ENCODE measurements around the gene C1QTNF4.

Gene C1QTNF4

GRCh38 chr11:47539681-47540039 lies 54.6 kb downstream of the C1QTNF4 start:
- Histone ChIP-seq H3K4me3 (ENCODE audit: low read depth, low read length) (no peak overlapping the region), H3K4me1 (ENCODE audit: control insufficient read depth, insufficient read depth, low read length) (peaks cover 19% of the 10 kb centered on the region), H3K9me3 (ENCODE audit: control insufficient read depth, insufficient read depth, low read length) (no peaks in the 10 kb centered on the region), H3K27me3 (ENCODE audit: control insufficient read depth, insufficient read depth, low read length) (no peaks in the 10 kb centered on the region), H3K36me3 (ENCODE audit: control insufficient read depth, insufficient read depth, low read length) (no peaks in the 10 kb centered on the region), H3K9ac (ENCODE audit: low read depth, low read length) (no peak overlapping the region)
